ENCODE measurements around the gene DIAPH3.

DIAPH3 gene

GRCh38 chr13:59960683-59961082 lies 203.0 kb downstream of the DIAPH3 start:
- Histone ChIP-seq H3K4me1 (ENCODE audit: insufficient read depth, low read length, poor library complexity, severe bottlenecking) (no peaks in the 10 kb centered on the region), H2AFZ (ENCODE audit: low read length) (no peak overlapping the region), H3F3A (ENCODE audit: low read depth) (no peaks in the 10 kb centered on the region), H3K4me2 (ENCODE audit: low read depth, low read length, poor library complexity, severe bottlenecking) (no peak overlapping the region), H3K79me2 (ENCODE audit: insufficient read depth, low read length) (no peaks in the 10 kb centered on the region), H3K9ac (ENCODE audit: low read depth, low read length, poor library complexity, severe bottlenecking) (no peak overlapping the region), H3K36me3 (ENCODE audit: insufficient read depth, low read length) (peaks cover 17% of the 10 kb centered on the region; the same call in 1 of the 2 replicates), H3K9me3 (ENCODE audit: insufficient read depth, low read depth, low read length) (no peaks in the 10 kb centered on the region), H3K4me3 (ENCODE audit: low read length, poor library complexity, severe bottlenecking) (no peak overlapping the region), H4K20me1 (ENCODE audit: insufficient read depth, low read length, poor library complexity, severe bottlenecking) (no peaks in the 10 kb centered on the region), H3K27me3 (ENCODE audit: insufficient read depth, low read length, poor library complexity, severe bottlenecking) (no peaks in the 10 kb centered on the region), H3K9me2 (replicated peaks; ENCODE audit: low read depth, low read length) (no peaks in the 10 kb centered on the region)
- TF ChIP-seq EZH2phosphoT487 (IDR thresholded peaks at IDR 0.05; ENCODE audit: borderline replicate concordance) = no peak
- TF ChIP-seq, protein P1, sequence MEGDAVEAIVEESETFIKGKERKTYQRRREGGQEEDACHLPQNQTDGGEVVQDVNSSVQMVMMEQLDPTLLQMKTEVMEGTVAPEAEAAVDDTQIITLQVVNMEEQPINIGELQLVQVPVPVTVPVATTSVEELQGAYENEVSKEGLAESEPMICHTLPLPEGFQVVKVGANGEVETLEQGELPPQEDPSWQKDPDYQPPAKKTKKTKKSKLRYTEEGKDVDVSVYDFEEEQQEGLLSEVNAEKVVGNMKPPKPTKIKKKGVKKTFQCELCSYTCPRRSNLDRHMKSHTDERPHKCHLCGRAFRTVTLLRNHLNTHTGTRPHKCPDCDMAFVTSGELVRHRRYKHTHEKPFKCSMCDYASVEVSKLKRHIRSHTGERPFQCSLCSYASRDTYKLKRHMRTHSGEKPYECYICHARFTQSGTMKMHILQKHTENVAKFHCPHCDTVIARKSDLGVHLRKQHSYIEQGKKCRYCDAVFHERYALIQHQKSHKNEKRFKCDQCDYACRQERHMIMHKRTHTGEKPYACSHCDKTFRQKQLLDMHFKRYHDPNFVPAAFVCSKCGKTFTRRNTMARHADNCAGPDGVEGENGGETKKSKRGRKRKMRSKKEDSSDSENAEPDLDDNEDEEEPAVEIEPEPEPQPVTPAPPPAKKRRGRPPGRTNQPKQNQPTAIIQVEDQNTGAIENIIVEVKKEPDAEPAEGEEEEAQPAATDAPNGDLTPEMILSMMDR (conservative IDR thresholded peaks at IDR 0.05; ENCODE audit: low read length) = no peak

DNA sequence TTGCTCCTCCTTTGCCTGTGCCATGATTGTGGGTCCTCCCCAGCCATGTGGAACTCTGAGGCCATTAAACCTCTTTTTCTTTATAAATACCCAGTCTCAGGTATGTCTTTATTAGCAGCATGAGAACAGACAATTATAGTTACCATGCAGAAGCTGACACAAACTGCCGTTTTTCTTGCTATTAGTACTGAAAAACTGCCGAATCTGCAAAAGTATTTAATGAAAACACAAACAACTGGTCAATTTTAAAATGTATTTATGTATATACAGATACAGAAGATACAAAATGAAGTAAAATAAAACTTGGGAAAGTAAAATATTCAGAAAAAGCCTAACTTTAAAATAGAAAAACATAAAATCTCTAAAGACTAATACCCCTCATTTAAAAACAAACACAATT lies 206.3 kb downstream of the DIAPH3 start:
- no peaks in the 10 kb centered on the region for H3K9me3 ChIP-seq (ENCODE audit: insufficient read depth, low read depth, low read length)
- no peaks in the 10 kb centered on the region for H4K20me1 ChIP-seq (ENCODE audit: insufficient read depth, low read length, poor library complexity, severe bottlenecking)
- H2AFZ ChIP-seq (ENCODE audit: low read length) = no peak overlapping the region
- H3K9ac ChIP-seq (ENCODE audit: low read depth, low read length, poor library complexity, severe bottlenecking) = no peak overlapping the region
- H3K27me3 ChIP-seq (ENCODE audit: insufficient read depth, low read length, poor library complexity, severe bottlenecking) = no peaks in the 10 kb centered on the region
- no peaks in the 10 kb centered on the region for H3K9me2 ChIP-seq (replicated peaks; ENCODE audit: low read depth, low read length)
- no peaks in the 10 kb centered on the region for H3F3A ChIP-seq (ENCODE audit: low read depth)
- TF ChIP-seq, protein P1 (conservative IDR thresholded peaks at IDR 0.05; ENCODE audit: low read length) = no peak
- no peak for TF ChIP-seq EZH2phosphoT487 (IDR thresholded peaks at IDR 0.05; ENCODE audit: borderline replicate concordance)
- H3K4me2 ChIP-seq (ENCODE audit: low read depth, low read length, poor library complexity, severe bottlenecking) = no peak overlapping the region
- H3K79me2 ChIP-seq (ENCODE audit: insufficient read depth, low read length) = no peaks in the 10 kb centered on the region
- no peaks in the 10 kb centered on the region for H3K4me1 ChIP-seq (ENCODE audit: insufficient read depth, low read length, poor library complexity, severe bottlenecking)
- H3K4me3 ChIP-seq (ENCODE audit: low read length, poor library complexity, severe bottlenecking) = no peak overlapping the region
- peaks cover 17% of the 10 kb centered on the region; the same call in 1 of the 2 replicates for H3K36me3 ChIP-seq (ENCODE audit: insufficient read depth, low read length)

GRCh38 chr13:59954601-59955000 lies 209.1 kb downstream of the DIAPH3 start:
- no peaks in the 10 kb centered on the region for H4K20me1 ChIP-seq (ENCODE audit: insufficient read depth, low read length, poor library complexity, severe bottlenecking)
- H3K4me3 ChIP-seq (ENCODE audit: low read length, poor library complexity, severe bottlenecking) = no peak overlapping the region
- no peaks in the 10 kb centered on the region for H3K9me3 ChIP-seq (ENCODE audit: insufficient read depth, low read depth, low read length)
- H3K9me2 ChIP-seq (replicated peaks; ENCODE audit: low read depth, low read length) = no peaks in the 10 kb centered on the region
- H3K36me3 ChIP-seq (ENCODE audit: insufficient read depth, low read length) = peaks cover 15% of the 10 kb centered on the region; the same call in 1 of the 2 replicates
- H3K4me2 ChIP-seq (ENCODE audit: low read depth, low read length, poor library complexity, severe bottlenecking) = no peak overlapping the region
- no peaks in the 10 kb centered on the region for H3F3A ChIP-seq (ENCODE audit: low read depth)
- H3K27me3 ChIP-seq (ENCODE audit: insufficient read depth, low read length, poor library complexity, severe bottlenecking) = no peaks in the 10 kb centered on the region
- no peaks in the 10 kb centered on the region for H3K79me2 ChIP-seq (ENCODE audit: insufficient read depth, low read length)
- no peak overlapping the region for H2AFZ ChIP-seq (ENCODE audit: low read length)
- H3K4me1 ChIP-seq (ENCODE audit: insufficient read depth, low read length, poor library complexity, severe bottlenecking) = peaks cover 4% of the 10 kb centered on the region
- no peak for TF ChIP-seq EZH2phosphoT487 (IDR thresholded peaks at IDR 0.05; ENCODE audit: borderline replicate concordance)
- TF ChIP-seq, protein P1 (conservative IDR thresholded peaks at IDR 0.05; ENCODE audit: low read length) = no peak
- no peak overlapping the region for H3K9ac ChIP-seq (ENCODE audit: low read depth, low read length, poor library complexity, severe bottlenecking)
